Kidney (tissue), 14 donors: ENCODE measurements around the gene DHRS11. TPM values are rescaled to one million over a fixed set of nuclear protein-coding genes. Genes with fewer than 3 reads are reported as not detected.

ENCODE experiments used
- DNase-seq, 5 donors: peaks; one replicate each; pipeline ENCODE4 v3.0.0-alpha.2; 2013 to 2020
- FAIRE-seq: peaks from 2 replicates; lab custom pipeline; 2012; peaks lifted over from hg19 to GRCh38; lab: Jason Lieb, UNC
- H3K27ac ChIP-seq, 2 donors: one replicate each; pipeline ENCODE4 v1.7.0; 2013; ENCODE audit warnings: low read depth in 2 of 2, low read length in 2 of 2, inconsistent platforms in 1 of 2
- H3K27me3 ChIP-seq: one replicate; pipeline ENCODE4 v1.7.1; 2013; ENCODE audit warnings: low read length, inconsistent platforms; ENCODE audit not compliant: control insufficient read depth, insufficient read depth
- H3K36me3 ChIP-seq, 3 donors: one replicate each; pipeline versions ENCODE4 v1.7.0 to v1.7.1; 2013; ENCODE audit warnings: low read length in 3 of 3, control low read depth in 1 of 3, inconsistent platforms in 1 of 3; ENCODE audit not compliant: insufficient read depth in 3 of 3, control insufficient read depth in 2 of 3
- H3K4me1 ChIP-seq, 3 donors: one replicate each; pipeline versions ENCODE4 v1.7.0 to v1.7.1; 2013; ENCODE audit warnings: low read length in 3 of 3, inconsistent platforms in 1 of 3, low read depth in 1 of 3; ENCODE audit not compliant: control insufficient read depth in 2 of 3, insufficient read depth in 2 of 3
- H3K4me3 ChIP-seq, 3 donors: one replicate each; pipeline versions ENCODE4 v1.7.0 to v1.8.1; 2013; ENCODE audit warnings: low read length in 3 of 3, control low read depth in 1 of 3, inconsistent platforms in 1 of 3
- H3K9ac ChIP-seq, 3 donors: one replicate each; pipeline versions ENCODE4 v1.7.0 to v1.7.1; 2013; ENCODE audit warnings: low read length in 3 of 3, control low read depth in 1 of 3, inconsistent platforms in 1 of 3
- H3K9me3 ChIP-seq, 3 donors: one replicate each; pipeline versions ENCODE4 v1.7.0 to v1.7.1; 2013; ENCODE audit warnings: low read length in 3 of 3, control low read depth in 1 of 3, inconsistent platforms in 1 of 3; ENCODE audit not compliant: control insufficient read depth in 2 of 3, insufficient read depth in 1 of 3
- intact Hi-C: fragments of 100-400 bp; cut with DNase I; formaldehyde crosslinking; loops from one replicate; pipeline ENCODE4 v1.11.1; 2022
- polyA plus RNA-seq: library from polyadenylated mRNA; stranded (reverse); fragments of 350-450 nt; fragmentation: Illumina TruSeq; extraction: RNeasy Lipid Tissue Mini Kit (QIAGEN cat#74804); gene quantifications from one replicate; pipeline ENCODE4 v1.2.3, GENCODE V29; 2014; ENCODE audit warnings: low read depth, low replicate concordance; ENCODE audit not compliant: insufficient read depth
- total RNA-seq: library from RNA; stranded (reverse); fragmentation: NEBNext Ultra II Directional; extraction: Animal tissue kit (Norgen Biotek cat#: 25700); gene quantifications from one replicate; pipeline ENCODE4 v1.2.1, GENCODE V29; 2021
- TF ChIP-seq, protein P1 (sequence below): IDR thresholded peaks from 3 replicates; pipeline ENCODE4 v1.5.1; 2012; ENCODE audit warnings: mild to moderate bottlenecking, moderate library complexity, borderline replicate concordance; ENCODE audit not compliant: insufficient read depth; ENCODE audit errors: extremely low read depth
- donor health status: control.
- donor health status: control.
- donor health status: control.
- donor health status: control.
- donor health status: control.
- donor health status: DM: yes; HTN: yes; CAD: no.
- donor health status: Normal renal cell carcinoma (clear cell type).

Gene DHRS11
- total and polyA plus RNA-seq, 2 donors from 2014 or later: 11.8 to 40.7 TPM

DNA sequence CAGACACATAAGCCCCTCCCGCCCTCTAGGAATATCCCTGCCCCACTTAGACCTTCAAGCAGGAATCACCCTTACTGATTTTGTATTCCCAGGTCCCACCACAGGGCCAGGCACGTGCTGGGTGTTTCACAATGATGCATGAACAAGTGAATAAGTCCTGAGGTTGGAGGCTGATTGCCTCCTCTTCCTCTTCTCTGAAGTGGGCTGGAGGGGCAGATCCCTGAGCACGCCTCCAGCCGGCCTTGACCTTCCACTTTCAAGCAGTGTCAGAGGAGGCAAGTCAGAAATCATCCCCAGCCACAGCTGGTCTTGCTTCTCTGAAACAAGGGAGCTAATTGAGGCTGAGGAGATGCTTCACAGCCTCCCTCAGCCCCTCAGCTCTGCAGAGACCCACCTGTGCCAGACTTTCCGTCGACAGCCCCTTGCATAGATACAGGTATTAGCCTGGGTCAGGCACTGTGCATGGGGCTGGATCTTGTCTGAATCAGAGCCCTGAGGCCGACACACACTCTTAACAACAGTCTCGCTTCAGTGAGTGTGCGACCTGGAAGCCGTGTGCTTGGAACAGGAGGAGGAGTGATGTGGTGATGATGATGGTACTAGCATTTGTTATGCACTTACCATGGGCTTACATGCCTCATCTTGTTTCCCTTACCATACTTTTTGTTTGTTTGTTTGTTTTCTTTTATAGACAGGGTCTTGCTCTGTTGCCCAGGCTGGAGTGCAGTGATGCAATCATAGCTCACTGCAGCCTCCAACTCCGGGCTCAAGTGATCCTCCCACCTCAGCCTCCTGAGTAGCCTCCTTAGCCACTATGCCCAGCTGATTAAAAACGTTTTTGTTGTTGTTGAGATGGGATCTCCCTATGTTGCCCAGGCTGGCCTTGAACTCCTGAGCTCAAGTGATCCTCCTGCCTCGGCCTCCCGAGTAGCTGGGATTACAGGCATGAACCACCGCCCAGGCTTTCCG is 24.7 kb downstream of the DHRS11 start:
- Histone ChIP-seq H3K27me3 (no peaks in the 10 kb centered on the region), H3K4me1 (no peaks in the 10 kb centered on the region), H3K9me3 (no peaks in the 10 kb centered on the region), H3K27ac (no peak overlapping the region), H3K9ac (no peak overlapping the region), H3K36me3 (no peaks in the 10 kb centered on the region), H3K4me3 (no peak overlapping the region)
- TF ChIP-seq, protein P1, sequence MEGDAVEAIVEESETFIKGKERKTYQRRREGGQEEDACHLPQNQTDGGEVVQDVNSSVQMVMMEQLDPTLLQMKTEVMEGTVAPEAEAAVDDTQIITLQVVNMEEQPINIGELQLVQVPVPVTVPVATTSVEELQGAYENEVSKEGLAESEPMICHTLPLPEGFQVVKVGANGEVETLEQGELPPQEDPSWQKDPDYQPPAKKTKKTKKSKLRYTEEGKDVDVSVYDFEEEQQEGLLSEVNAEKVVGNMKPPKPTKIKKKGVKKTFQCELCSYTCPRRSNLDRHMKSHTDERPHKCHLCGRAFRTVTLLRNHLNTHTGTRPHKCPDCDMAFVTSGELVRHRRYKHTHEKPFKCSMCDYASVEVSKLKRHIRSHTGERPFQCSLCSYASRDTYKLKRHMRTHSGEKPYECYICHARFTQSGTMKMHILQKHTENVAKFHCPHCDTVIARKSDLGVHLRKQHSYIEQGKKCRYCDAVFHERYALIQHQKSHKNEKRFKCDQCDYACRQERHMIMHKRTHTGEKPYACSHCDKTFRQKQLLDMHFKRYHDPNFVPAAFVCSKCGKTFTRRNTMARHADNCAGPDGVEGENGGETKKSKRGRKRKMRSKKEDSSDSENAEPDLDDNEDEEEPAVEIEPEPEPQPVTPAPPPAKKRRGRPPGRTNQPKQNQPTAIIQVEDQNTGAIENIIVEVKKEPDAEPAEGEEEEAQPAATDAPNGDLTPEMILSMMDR: no peak
- intact Hi-C loops: no loop called here
- FAIRE-seq: no peak
- DNase-seq: no peak

- no peaks in the 10 kb centered on the region for H3K4me1 ChIP-seq
- no peak overlapping the region for H3K27ac ChIP-seq
- H3K36me3 ChIP-seq: no peaks in the 10 kb centered on the region
- intact Hi-C loops: no loop called here
- FAIRE-seq (no peak), DNase-seq (no peak)
- TF ChIP-seq, protein P1: no peak
- H3K9me3 ChIP-seq: no peaks in the 10 kb centered on the region
- no peak overlapping the region for H3K9ac ChIP-seq
- no peaks in the 10 kb centered on the region for H3K27me3 ChIP-seq
- no peak overlapping the region for H3K4me3 ChIP-seq
These were observed 26.1 kb downstream of the DHRS11 start for GRCh38 chr17:36617773-36618172.

DNA sequence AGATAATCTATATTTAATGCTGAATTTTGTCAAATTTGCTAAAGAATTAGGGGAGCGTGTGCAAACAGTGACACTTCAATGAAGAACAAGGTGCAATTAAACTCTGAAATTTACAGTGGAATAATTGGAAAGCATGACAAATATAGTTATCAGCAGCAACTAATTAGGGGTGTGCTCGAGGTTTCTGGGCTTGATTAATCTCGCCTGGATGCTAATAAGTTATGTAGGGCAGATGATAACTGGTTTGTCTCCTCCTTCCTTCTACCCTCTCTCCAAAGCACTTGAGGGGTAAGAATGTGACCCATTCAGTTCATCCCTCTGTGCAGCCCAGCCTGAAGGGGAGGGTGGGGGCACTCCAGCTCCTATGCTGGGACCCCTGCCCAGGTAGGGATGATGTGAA is 31.6 kb downstream of the DHRS11 start:
- H3K27ac ChIP-seq: no peak overlapping the region
- no peak for FAIRE-seq
- no peak overlapping the region for H3K9ac ChIP-seq
- no peaks in the 10 kb centered on the region for H3K4me1 ChIP-seq
- intact Hi-C loops: loop anchor here (10.0 kb wide), 1 partner anchor 432 kb away; no protein-coding TSS in a partner anchor
- TF ChIP-seq, protein P1: no peak
- no peak for DNase-seq
- no peaks in the 10 kb centered on the region for H3K9me3 ChIP-seq
- H3K27me3 ChIP-seq: no peaks in the 10 kb centered on the region
- H3K4me3 ChIP-seq: no peak overlapping the region
- no peaks in the 10 kb centered on the region for H3K36me3 ChIP-seq
